GM21390 (cell line): ENCODE data around the gene CHRNA4.

ENCODE experiments used
- ATAC-seq: cut with Tn5 transposase; IDR thresholded peaks from one replicate; pipeline ENCODE4 v1.9.1; 2021; ENCODE audit not compliant: unreplicated experiment

CHRNA4 gene

GRCh38 chr20:63294536-63294900, 66.6 kb downstream of the CHRNA4 start:
- ATAC-seq = no peak

GRCh38 chr20:63293871-63294535, 67.1 kb downstream of the CHRNA4 start:
- ATAC-seq = no peak

GRCh38 chr20:63293456-63293855, 67.7 kb downstream of the CHRNA4 start:
- ATAC-seq = no peak
